Liver (tissue), 9 donors: ENCODE measurements around the gene MBNL2. TPM values are rescaled to one million over a fixed set of nuclear protein-coding genes. Genes with fewer than 3 reads are reported as not detected.

Experiments used
- DNase-seq: peaks from one replicate; pipeline ENCODE4 v3.0.0-alpha.2; 2017; ENCODE audit warnings: low spot score
- H3K27ac ChIP-seq, 2 donors: one replicate each; pipeline ENCODE4 v1.7.0; 2013; ENCODE audit warnings: inconsistent platforms in 2 of 2, low read length in 2 of 2, control low read depth in 1 of 2, low read depth in 1 of 2, mild to moderate bottlenecking in 1 of 2
- H3K27me3 ChIP-seq, 4 donors: one replicate each; pipeline versions ENCODE4 v1.6.1 to v1.7.0; 2013; ENCODE audit warnings: low read length in 3 of 4, inconsistent platforms in 1 of 4, mild to moderate bottlenecking in 1 of 4, moderate library complexity in 1 of 4; ENCODE audit not compliant: control insufficient read depth in 4 of 4, insufficient read depth in 4 of 4
- H3K36me3 ChIP-seq, 4 donors: one replicate each; pipeline versions ENCODE4 v1.6.1 to v1.7.0; 2013; ENCODE audit warnings: low read length in 3 of 4, mild to moderate bottlenecking in 3 of 4, low read depth in 1 of 4, moderate library complexity in 1 of 4; ENCODE audit not compliant: control insufficient read depth in 4 of 4, insufficient read depth in 3 of 4
- H3K4me1 ChIP-seq, 4 donors: one replicate each; pipeline versions ENCODE4 v1.6.1 to v1.7.0; 2013; ENCODE audit warnings: low read length in 3 of 4, mild to moderate bottlenecking in 3 of 4, moderate library complexity in 1 of 4; ENCODE audit not compliant: control insufficient read depth in 4 of 4, insufficient read depth in 4 of 4
- H3K4me3 ChIP-seq, 3 donors: one replicate each; pipeline versions ENCODE4 v1.6.1 to v1.7.0; 2013; ENCODE audit warnings: low read length in 3 of 3, control low read depth in 1 of 3, low read depth in 1 of 3, mild to moderate bottlenecking in 1 of 3
- H3K9ac ChIP-seq, 2 donors: one replicate each; pipeline ENCODE4 v1.7.0; 2013; ENCODE audit warnings: low read length in 2 of 2, mild to moderate bottlenecking in 2 of 2, moderate library complexity in 2 of 2, control low read depth in 1 of 2, low read depth in 1 of 2
- H3K9me3 ChIP-seq, 4 donors: one replicate each; pipeline versions ENCODE4 v1.6.1 to v1.7.0; 2013; ENCODE audit warnings: low read length in 3 of 4; ENCODE audit not compliant: control insufficient read depth in 4 of 4
- ATF3 ChIP-seq: IDR thresholded peaks from 2 replicates; pipeline ENCODE4 v1.6.1; 2016; ENCODE audit warnings: antibody characterized with exemption
- CTCF ChIP-seq: fragments of 150-350 bp; IDR thresholded peaks from 2 replicates; pipeline ENCODE4 v1.5.1; 2017; ENCODE audit warnings: improper control_type of control experiment, low read depth, low read length; ENCODE audit not compliant: missing input control
- EGR1 ChIP-seq, 2 donors: IDR thresholded peaks; 2 replicates each; pipeline ENCODE4 v1.6.1; 2016 to 2018; ENCODE audit warnings: antibody characterized with exemption in 2 of 2, low read depth in 2 of 2
- FOXA1 ChIP-seq: IDR thresholded peaks from 2 replicates; pipeline ENCODE4 v1.6.1; 2016; ENCODE audit warnings: antibody characterized with exemption
- FOXA2 ChIP-seq: IDR thresholded peaks from 2 replicates; pipeline ENCODE4 v1.6.1; 2016; ENCODE audit warnings: antibody characterized with exemption
- GABPA ChIP-seq, 2 donors: IDR thresholded peaks in 1 of 2; conservative IDR thresholded peaks in 1 of 2; 2 replicates each; pipeline ENCODE4 v1.6.1; 2016; ENCODE audit warnings: antibody characterized with exemption in 2 of 2, mild to moderate bottlenecking in 1 of 2, moderate library complexity in 1 of 2
- HNF4A ChIP-seq, 2 donors: conservative IDR thresholded peaks; 2 replicates each; pipeline ENCODE4 v1.6.1; 2016; ENCODE audit warnings: antibody characterized with exemption in 2 of 2, mild to moderate bottlenecking in 2 of 2
- HNF4G ChIP-seq: IDR thresholded peaks from 2 replicates; pipeline ENCODE4 v1.6.1; 2016; ENCODE audit warnings: antibody characterized with exemption
- JUND ChIP-seq, 2 donors: IDR thresholded peaks; 2 replicates each; pipeline ENCODE4 v1.6.1; 2016; ENCODE audit warnings: antibody characterized with exemption in 2 of 2
- MAX ChIP-seq: IDR thresholded peaks from 2 replicates; pipeline ENCODE4 v1.6.1; 2016; ENCODE audit warnings: antibody characterized with exemption
- REST ChIP-seq: IDR thresholded peaks from 2 replicates; pipeline ENCODE4 v1.6.1; 2016; ENCODE audit warnings: antibody characterized with exemption, mild to moderate bottlenecking
- RXRA ChIP-seq, 2 donors: IDR thresholded peaks; 2 replicates each; pipeline ENCODE4 v1.6.1; 2017 to 2018; ENCODE audit warnings: antibody characterized with exemption in 2 of 2, mild to moderate bottlenecking in 1 of 2
- SP1 ChIP-seq: IDR thresholded peaks from 2 replicates; pipeline ENCODE4 v1.6.1; 2018; ENCODE audit warnings: antibody characterized with exemption, mild to moderate bottlenecking
- TAF1 ChIP-seq: conservative IDR thresholded peaks from 2 replicates; pipeline ENCODE4 v1.6.1; 2016; ENCODE audit warnings: antibody characterized with exemption, mild to moderate bottlenecking
- YY1 ChIP-seq: IDR thresholded peaks from 2 replicates; pipeline ENCODE4 v1.6.1; 2016; ENCODE audit warnings: antibody characterized with exemption, mild to moderate bottlenecking
- ZBTB33 ChIP-seq: IDR thresholded peaks from 2 replicates; pipeline ENCODE4 v1.6.1; 2016; ENCODE audit warnings: antibody characterized with exemption
- WGBS: extraction: QIAGEN DNeasy Blood & Tissue Kit; methylation state at CpG from one replicate; pipeline ENCODE4 v1.1.7; 2013; 5-methylcytosine and 5-hydroxymethylcytosine counted together
- polyA plus RNA-seq, 2 donors: library from polyadenylated mRNA; stranded (reverse) in 1 of 2; unstranded in 1 of 2; fragments of 200-250 nt in 1 of 2; fragments of >200 nt in 1 of 2; fragmentation: Nextera tagmentation in 1 of 2; extraction: Ambion mirVana in 1 of 2; gene quantifications; one replicate each; pipeline versions ENCODE4 v1.2.1 to v1.2.3, GENCODE V29; 2013 to 2015
- total RNA-seq, 2 donors: library from RNA; depleted of rRNA; stranded (reverse); fragments of >200 nt; gene quantifications; one replicate each; pipeline ENCODE4 v1.2.3, GENCODE V29; 2014
- donor health status: healthy.
- donor health status: healthy.
- donor health status: healthy.
- donor health status: healthy.
- donor health status: healthy.

The MBNL2 gene
- total and polyA plus RNA-seq, 4 donors = 16.0 to 49.6 (median 36.8) TPM

GRCh38 chr13:97423300-97424045 is 201.3 kb downstream of the MBNL2 start:
- Histone ChIP-seq H3K9ac (no peak overlapping the region), H3K9me3 (no peaks in the 10 kb centered on the region), H3K4me3 (no peak overlapping the region), H3K27ac (no peak overlapping the region), H3K27me3 (no peaks in the 10 kb centered on the region), H3K36me3 (no peaks in the 10 kb centered on the region), H3K4me1 (no peaks in the 10 kb centered on the region)
- TF ChIP-seq EGR1 (IDR thresholded peaks at IDR 0.05; ENCODE audit: low read depth in 2 of 2) = no peak
- TF ChIP-seq REST = no peak
- TF ChIP-seq ZBTB33 = no peak
- TF ChIP-seq MAX = no peak
- no peak for TF ChIP-seq JUND (IDR thresholded peaks at IDR 0.05)
- TF ChIP-seq HNF4G = no peak
- TF ChIP-seq SP1 = no peak
- no peak for TF ChIP-seq TAF1
- TF ChIP-seq HNF4A (conservative IDR thresholded peaks at IDR 0.05) = no peak
- TF ChIP-seq ATF3 = no peak
- no peak for TF ChIP-seq GABPA (IDR thresholded peaks at IDR 0.05 in 1 of 2, conservative IDR thresholded peaks at IDR 0.05 in 1 of 2)
- no peak for TF ChIP-seq FOXA1
- no peak for TF ChIP-seq CTCF
- TF ChIP-seq RXRA (IDR thresholded peaks at IDR 0.05) = no peak
- no peak for TF ChIP-seq FOXA2
- no peak for TF ChIP-seq YY1
- WGBS = 84% methylated on average over 8 of the region's 8 CpGs
- no peak for DNase-seq
